HG03135 (cell line): ENCODE results near the gene GPATCH8.
"Not testable (repeated sequence)": the region's sequence is repeated elsewhere in the genome, so short reads cannot be mapped to it uniquely, and the experiment has no call there.

Experiments
- ATAC-seq: cut with Tn5 transposase; IDR thresholded peaks from one replicate; pipeline ENCODE4 v1.9.1; 2021; ENCODE audit warnings: mild to moderate bottlenecking, moderate library complexity; ENCODE audit not compliant: unreplicated experiment

Gene GPATCH8

DNA sequence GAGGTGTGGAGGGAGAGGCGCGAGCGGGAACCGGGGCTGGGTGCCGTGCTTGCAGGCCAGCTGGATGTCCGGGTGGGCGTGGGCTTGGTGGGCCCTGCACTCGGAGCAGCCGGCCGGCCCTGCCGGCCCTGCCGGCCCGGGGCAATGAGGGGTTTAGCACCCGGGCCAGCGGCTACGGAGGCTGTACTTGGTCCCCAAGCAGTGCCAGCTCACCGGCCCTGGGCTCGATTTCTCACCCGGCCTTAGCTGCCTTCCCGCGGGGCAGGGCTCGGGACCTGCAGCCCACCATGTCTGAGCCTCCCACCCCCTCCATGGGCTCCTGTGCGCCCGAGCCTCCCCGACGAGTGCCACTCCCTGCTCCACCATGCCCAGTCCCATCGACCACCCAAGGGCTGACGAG is 24.7 kb upstream of the GPATCH8 start:
- ATAC-seq: no peak

DNA sequence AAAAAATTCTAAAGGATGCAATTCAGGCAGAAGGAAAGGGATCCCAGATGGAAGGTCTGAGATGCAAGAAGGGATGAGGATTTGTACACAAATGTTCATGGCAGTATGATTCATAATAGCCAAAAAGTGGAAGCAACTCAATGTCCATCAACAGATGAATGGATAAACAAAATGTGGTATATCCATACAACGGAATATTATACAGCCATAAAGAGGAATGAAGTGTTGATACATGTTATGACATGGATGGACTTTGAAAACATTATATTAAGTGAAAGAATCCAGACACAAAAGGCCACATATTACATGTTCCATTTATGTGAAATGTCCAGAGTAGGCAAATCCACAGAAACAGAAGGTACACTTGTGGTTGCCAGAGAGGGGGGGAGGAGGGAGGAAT is 23.9 kb upstream of the GPATCH8 start:
- no peak for ATAC-seq

- no peak for ATAC-seq
These were observed 20.4 kb upstream of the GPATCH8 start for GRCh38 chr17:44523672-44523972.

- ATAC-seq: no peak
These were observed 19.9 kb upstream of the GPATCH8 start for GRCh38 chr17:44522883-44523671.

- no peak for ATAC-seq
These were observed 14.8 kb upstream of the GPATCH8 start for GRCh38 chr17:44518032-44518431.

DNA sequence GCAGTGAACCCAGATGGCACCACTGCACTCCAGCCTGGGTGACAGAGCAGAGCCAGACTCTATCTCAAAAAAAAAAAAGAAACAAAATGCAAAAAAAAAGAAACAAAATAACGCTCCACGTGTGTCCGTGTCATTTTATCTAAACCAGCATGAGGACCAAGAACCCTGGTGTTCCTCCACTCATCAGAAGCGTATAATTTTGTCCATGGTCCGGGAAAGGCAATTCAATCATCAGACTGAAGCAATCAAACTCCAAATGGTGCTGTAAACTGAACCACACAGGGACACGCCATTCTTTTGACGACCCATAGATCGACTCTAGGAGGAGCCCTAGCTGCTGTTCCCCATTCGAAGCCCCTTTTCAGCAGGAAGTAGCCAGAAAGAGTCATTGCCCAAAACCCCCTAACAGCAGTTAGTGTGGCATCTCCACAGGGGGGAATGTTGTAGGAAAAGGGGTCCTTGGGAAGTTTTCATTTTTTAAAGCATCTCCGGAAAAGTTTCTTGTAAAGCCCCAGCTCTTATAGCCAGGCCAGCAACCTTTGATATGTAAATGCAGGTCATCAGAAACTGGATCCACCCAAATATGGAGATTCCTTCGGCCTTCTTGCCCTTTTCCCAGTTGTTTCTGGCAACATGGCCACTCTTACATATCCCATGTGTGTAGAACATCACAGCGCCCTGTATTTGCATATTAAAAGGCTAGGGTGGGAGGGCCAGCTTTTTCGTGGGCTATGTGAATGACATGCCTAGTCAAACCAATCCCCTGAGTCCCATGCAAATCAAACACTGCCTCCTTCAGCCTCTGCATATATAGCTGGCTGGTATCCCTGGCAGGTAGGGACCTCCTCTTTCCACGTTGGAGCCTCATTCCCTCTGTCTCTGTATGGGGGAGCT is 8.3 kb upstream of the GPATCH8 start:
- ATAC-seq: not testable (repeated sequence)

- not testable (repeated sequence) for ATAC-seq
These were observed 3.9 kb upstream of the GPATCH8 start for GRCh38 chr17:44506939-44507604.

- peak; percentile 34 for ATAC-seq
These were observed 534 bp downstream of the GPATCH8 start for GRCh38 chr17:44502598-44503146.

DNA sequence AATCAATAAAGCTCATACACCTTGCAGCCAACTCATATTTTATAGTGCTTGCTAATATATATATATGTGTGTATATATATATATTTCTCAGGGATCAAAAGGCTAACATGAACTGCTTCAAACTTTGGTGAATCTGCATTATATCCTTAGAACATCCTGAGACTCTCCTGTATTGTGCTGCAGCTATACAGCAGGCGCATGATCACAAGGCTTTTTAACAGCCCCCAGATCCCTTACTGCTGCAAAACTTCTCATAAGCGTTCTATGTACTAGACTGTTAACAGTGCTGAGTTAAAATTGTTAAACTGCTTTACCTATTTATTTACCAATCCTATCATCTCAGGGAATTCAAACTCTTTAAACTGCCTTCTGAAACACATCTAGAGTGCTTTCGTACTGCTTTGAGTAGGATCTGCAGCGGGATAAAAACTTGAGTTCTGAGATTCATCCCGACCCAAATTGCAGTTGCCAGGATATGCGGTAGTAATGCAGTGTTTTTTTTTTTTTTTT is 1.3 kb downstream of the GPATCH8 start:
- ATAC-seq: no peak

DNA sequence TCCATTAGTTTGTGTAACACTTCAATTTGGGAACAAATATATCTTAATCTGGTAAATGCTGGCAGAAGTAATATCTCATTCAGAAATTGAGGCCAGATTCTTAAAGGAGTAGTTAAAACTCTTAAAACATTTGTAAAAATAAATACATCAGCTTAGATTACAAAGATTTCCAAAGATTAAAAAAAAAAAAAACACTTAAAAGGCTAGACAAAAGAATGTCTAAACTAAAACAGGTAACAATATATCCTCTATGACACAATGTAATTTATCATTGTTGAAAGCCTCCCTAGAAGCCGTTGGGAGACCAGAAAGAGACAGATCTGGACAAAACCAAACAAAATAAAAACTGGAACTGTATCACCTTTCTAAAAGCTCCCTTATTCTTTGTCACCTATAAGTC is 3.5 kb downstream of the GPATCH8 start:
- no peak for ATAC-seq

- ATAC-seq: no peak
These were observed 6.4 kb downstream of the GPATCH8 start for GRCh38 chr17:44496815-44497214.

- ATAC-seq: no peak
These were observed 9.9 kb downstream of the GPATCH8 start for GRCh38 chr17:44493339-44493738.

DNA sequence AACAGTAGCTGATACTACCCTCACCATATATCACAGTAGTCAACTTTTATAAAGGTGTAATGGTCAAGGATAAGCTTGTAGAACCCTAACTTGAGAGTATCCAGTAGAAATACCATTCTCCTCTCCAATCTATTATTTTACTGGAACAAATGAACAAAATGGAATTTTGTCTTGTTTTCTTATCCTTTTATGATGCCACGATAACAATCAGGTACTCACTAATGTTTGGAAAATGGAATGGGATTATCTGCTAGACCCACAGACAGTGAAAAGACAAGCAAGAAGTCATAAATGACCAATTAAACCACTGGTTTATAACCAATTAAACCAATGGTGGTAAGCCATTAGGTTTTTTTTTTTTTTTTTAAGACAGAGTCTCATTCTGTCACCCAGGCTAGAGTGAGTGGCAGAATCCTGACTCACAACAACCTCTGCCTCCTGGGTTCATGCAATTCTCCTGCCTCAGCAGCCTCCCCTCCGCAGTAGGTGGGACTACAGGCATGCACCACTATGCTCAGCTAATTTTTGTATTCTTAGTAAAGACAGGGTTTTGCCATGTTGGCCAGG is 10.4 kb downstream of the GPATCH8 start:
- no peak for ATAC-seq

GRCh38 chr17:44489581-44489980 is 13.6 kb downstream of the GPATCH8 start:
- ATAC-seq: no peak

DNA sequence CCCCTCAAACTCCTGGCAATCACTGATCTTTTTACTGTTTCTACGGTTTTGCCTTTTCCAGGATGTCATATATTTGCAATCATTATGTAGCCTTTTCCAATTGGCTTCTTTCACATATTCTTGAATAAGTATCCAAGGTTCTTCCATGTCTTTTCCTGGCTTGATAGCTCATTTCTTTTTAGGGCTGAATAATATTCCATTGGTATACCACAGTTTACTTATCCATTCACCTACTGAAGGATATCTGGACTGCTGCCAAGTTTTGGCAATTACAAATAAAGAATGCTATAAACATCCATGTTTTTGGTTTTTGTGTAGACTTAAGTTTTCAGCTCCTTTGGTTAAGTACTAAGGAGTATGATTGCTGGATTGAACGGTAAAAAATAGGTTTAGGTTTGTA is 16.0 kb downstream of the GPATCH8 start:
- no peak for ATAC-seq

GRCh38 chr17:44473367-44473766 is 29.8 kb downstream of the GPATCH8 start:
- no peak for ATAC-seq

DNA sequence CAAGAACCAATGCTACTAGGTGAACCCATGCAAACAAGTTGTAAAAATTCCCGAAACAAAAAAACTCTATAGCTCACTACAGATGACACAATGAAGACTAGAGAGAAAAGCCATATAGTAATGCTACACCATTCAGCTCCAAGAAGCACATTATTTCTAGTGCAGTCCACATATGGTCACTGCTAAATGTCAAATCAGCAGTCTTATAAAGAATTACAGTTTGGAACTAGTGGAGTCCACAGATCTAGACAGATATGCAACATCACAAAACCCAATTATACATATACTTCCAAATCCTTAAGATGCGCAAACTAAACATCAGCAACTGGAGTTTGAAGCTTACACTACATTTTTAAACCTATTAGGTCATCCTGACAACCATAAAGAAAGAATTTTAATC is 33.5 kb downstream of the GPATCH8 start:
- ATAC-seq: no peak

- no peak for ATAC-seq
These were observed 36.1 kb downstream of the GPATCH8 start for GRCh38 chr17:44467108-44467507.

- ATAC-seq: no peak
These were observed 36.9 kb downstream of the GPATCH8 start for GRCh38 chr17:44466339-44466738.

GRCh38 chr17:44465897-44466296 is 37.3 kb downstream of the GPATCH8 start:
- no peak for ATAC-seq

DNA sequence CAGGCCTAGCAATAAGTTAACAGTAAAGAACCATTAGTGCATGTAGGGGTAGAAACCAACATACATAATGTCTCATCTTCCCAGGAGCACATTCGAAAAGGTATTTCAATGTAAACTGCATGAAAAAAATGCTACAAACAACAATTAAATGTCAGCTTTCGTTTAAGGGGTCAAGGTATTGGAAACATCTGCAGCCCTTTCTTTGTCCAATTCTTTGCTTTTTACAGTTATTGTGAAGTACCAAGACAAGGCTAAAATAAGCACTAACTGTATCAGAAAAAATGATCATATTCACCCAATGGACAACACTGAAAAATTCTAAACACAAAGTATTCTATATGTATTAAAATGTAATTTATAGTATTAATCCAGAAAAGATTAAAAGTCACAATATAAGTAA is 37.9 kb downstream of the GPATCH8 start:
- ATAC-seq: no peak
